GM12891 (cell line): Measurements from ENCODE around the gene GRK3.

ENCODE experiments used
- POLR2A ChIP-seq: IDR thresholded peaks from 2 replicates; pipeline ENCODE4 v1.6.1; 2011; ENCODE audit warnings: low read depth, low read length, control low read depth
- POLR2AphosphoS5 ChIP-seq: IDR thresholded peaks from 2 replicates; pipeline ENCODE4 v1.6.1; 2011; ENCODE audit warnings: low read depth, low read length, control low read depth
- SPI1 ChIP-seq: IDR thresholded peaks from 2 replicates; pipeline ENCODE4 v1.6.1; 2011; ENCODE audit warnings: low read depth, low read length, control low read depth
- TAF1 ChIP-seq: IDR thresholded peaks from 2 replicates; pipeline ENCODE4 v1.6.1; 2011; ENCODE audit warnings: low read depth, low read length, control low read depth

DNA sequence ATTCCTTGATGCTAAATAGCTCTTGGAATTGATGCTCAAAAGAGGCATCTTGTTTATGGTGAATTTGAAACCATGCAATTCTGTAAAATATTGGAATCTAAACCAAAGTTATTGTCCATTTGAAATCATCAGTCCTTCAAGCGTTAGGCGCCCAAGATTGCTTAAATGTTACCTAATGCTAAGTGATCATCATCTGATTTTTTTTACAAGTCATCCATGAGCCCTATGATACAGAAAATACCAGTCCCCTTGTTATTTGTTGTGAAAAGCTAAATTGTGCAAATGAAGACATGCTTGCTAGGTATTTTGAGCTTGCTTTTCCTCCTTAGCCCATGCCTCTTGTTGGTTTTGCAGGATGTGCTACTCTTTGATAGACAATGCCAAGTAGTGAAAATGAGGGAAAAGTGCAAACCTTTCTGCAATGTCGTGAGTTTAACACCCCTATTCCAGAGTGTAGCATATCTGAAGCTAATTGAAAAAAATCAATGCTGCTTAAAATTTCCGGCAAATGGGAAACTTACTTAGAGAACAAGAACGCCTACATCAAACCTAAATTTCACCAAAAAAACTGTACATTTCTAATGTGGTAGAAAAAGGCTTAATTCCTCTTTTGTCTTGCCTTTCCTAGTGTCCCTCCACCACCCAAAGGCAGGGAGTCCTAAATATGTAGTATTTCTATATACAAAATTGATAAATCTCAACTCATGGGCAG lies 1.9 kb downstream of the GRK3 start:
- TF ChIP-seq TAF1 (no peak), POLR2AphosphoS5 (no peak), POLR2A (no peak), SPI1 (no peak)
